Stimulated activated CD8-positive, alpha-beta memory T cell treated with anti-CD3 and anti-CD28 coated beads, Interleukin-7, amount 100 ng/mL, for 4 hours (primary cell): Measurements from ENCODE around the gene SSTR3.
A peak's percentile ranks its signal among the peaks of the same experiment; 100 is the strongest.
"Not testable (repeated sequence)": the region's sequence is repeated elsewhere in the genome, so short reads cannot be mapped to it uniquely, and the experiment has no call there.

Source experiments
- DNase-seq, 2 donors: peaks; one replicate each; pipeline ENCODE4 v3.0.0-alpha.2; 2020; ENCODE audit warnings: low read depth in 2 of 2

SSTR3 gene

GRCh38 chr22:37210041-37210803 is 2.1 kb downstream of the SSTR3 start:
- no peak for DNase-seq

GRCh38 chr22:37209140-37209845 is 3.0 kb downstream of the SSTR3 start:
- DNase-seq, result no peak

GRCh38 chr22:37208401-37209139 is 3.7 kb downstream of the SSTR3 start:
- DNase-seq, result no peak

- no peak for DNase-seq
Observed at GRCh38 chr22:37207981-37208380, 4.3 kb downstream of the SSTR3 start.

GRCh38 chr22:37206841-37207821 is 5.1 kb downstream of the SSTR3 start:
- no peak for DNase-seq

GRCh38 chr22:37206118-37206840 is 6.0 kb downstream of the SSTR3 start:
- no peak for DNase-seq

- no peak for DNase-seq
Observed at GRCh38 chr22:37205046-37205445, 7.2 kb downstream of the SSTR3 start.

GRCh38 chr22:37204045-37204655 is 8.1 kb downstream of the SSTR3 start:
- DNase-seq, result no peak

GRCh38 chr22:37203354-37204044 is 8.8 kb downstream of the SSTR3 start:
- no peak for DNase-seq

GRCh38 chr22:37202716-37203115 is 9.6 kb downstream of the SSTR3 start:
- DNase-seq, result no peak

GRCh38 chr22:37202001-37202555 is 10.2 kb downstream of the SSTR3 start:
- no peak for DNase-seq

- not testable (repeated sequence) for DNase-seq
Observed at GRCh38 chr22:37201443-37201820, 10.8 kb downstream of the SSTR3 start.

GRCh38 chr22:37199760-37200108 is 12.5 kb downstream of the SSTR3 start:
- no peak for DNase-seq

GRCh38 chr22:37199103-37199759 is 13.0 kb downstream of the SSTR3 start:
- DNase-seq, result peak; percentile 96

GRCh38 chr22:37198258-37199102 is 13.8 kb downstream of the SSTR3 start:
- peak; percentile 83 to 86 for DNase-seq

GRCh38 chr22:37197451-37198257 is 14.6 kb downstream of the SSTR3 start:
- no peak for DNase-seq
